Left kidney (tissue), 2 donors: Measurements from ENCODE around the gene ASTL. TPM values are rescaled to one million over a fixed set of nuclear protein-coding genes. Genes with fewer than 3 reads are reported as not detected.

ENCODE experiments used
- DNase-seq: peaks from one replicate; pipeline ENCODE4 v3.0.0-alpha.2; 2013
- polyA plus RNA-seq: library from polyadenylated mRNA; unstranded; fragments of 120-200 nt; gene quantifications from one replicate; pipeline ENCODE4 v1.2.1, GENCODE V29; 2013; ENCODE audit not compliant: insufficient read length

ASTL gene
- polyA plus RNA-seq, 1 donor: 0.18 TPM

DNA sequence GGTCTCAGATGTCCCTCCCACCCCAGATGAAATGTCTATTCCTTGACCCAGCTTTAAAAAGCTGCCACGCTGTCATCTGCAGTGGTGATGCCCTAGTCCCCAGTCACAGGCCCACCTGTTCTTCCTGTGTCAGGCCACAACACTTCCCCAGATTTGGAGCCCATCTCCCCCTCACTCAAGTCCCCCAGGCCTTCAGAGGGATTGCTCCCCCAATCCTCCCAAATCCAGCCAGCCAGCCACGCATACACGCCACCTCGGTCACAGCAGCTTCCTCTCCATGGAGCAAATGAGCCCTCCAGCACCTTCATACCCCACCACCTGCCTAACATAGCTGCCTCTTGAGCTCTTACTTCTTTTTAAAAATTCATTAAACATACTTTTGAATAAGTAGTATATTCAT, 7.8 kb downstream of the ASTL start:
- DNase-seq: no peak

DNA sequence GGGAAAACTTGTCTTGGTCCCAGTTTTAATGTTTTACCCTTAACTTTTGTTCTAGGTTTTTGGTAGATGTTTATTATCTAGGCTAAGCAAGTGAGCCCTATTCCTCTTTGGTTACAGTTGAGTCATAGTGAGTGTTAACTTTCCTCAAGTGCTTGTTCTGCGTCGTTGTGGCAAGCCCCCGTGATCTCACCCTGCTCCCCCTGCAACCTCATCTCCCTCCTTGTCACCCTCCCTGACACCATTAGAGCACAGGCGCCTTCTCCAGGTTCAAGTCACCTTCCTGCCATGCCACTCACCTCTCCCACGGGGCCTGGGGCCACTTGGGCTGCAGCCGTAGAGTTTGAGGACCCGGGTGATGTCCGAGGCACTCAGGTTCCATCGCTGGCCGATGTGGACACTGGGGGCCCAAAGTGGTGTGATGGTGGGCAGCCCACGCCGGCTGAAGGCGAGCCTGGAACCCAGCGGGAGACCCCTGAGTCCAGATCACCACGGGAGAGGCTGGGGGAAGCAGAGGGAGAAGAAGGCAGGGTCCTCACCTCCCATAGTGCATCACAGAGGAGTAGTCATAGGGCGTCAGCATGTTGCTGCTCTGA, 8.7 kb downstream of the ASTL start:
- DNase-seq: no peak

DNA sequence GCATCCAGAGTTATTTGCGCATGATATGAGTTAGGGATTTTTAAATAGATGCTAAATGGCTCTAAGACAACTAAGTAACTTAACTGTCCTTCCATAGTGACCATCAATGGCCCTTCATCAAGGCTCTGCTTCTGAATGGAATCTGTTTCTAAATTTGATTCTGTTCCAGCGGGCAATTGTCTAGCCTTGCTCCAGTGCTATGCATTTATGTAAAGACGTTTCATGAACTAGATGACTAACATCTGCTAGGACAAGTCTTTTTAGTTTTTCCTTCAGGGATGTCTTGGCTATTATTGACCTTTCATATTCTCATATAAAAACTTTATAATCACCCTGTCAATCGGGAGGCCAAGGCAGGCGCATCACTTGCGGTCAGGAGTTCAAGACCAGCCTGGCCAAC, 9.8 kb downstream of the ASTL start:
- DNase-seq: no peak

DNA sequence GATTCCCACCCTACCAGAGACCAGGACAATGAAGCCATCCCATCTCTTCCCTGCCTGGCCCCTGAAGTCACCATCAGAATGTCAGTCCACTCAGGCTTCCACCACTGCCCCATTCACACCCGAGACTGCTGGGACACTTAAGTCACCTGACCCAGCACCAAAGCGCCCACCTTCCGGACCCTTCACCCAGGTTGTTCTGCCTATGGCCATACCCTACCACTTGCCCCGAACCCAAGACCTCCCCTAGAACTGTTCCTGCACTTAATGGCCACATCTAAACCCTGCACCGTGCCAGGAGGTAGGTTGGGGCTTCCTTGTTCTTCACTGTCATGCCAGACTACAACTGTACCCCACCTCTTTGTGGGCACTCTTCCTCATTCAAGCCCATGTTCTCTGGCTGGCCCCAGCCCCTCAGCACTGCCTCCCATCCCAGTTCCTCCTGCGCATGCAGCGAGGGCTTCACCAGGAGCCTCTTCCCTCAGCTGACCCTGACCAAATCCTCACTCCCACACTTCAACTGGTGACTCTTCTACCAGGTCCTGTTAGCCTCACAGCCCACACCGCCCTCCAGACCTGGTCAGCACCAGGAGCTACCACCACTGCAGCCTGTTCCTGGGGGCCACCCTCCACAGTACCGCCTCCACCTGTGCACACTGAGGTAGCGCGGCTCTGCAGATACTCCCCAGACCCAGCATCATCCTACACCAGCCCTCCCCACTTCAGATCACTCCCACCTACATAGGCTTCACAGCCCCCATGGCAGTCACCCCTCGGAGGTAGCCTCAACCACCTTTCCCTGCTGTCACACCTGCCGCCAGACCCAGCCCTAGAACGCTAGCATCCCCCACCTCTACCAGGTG, 13.7 kb downstream of the ASTL start:
- no peak for DNase-seq

- DNase-seq: no peak
Observed at GRCh38 chr2:96123936-96124335, 14.4 kb downstream of the ASTL start.

GRCh38 chr2:96123290-96123689, 15.0 kb downstream of the ASTL start:
- DNase-seq: no peak

DNA sequence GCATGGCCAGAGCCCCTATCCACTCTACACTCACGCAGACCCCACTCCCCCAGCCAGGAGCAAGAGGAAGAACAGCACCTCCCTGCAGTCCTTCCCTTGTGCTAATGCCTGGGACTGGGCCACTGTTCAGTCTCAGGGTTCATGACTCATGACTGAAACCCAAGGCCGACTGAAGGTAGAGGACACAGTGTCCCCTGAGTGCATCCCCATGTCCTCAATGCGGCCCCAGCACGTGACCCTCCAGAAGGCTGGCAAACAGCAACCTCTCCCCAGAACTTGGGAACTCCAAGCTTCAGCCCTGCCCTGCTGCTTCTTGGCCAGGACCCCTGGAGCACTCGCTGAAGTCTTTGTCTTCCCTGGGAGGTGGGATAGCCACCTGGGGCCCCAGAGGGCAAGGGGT, 15.9 kb downstream of the ASTL start:
- DNase-seq: no peak

GRCh38 chr2:96121414-96121813, 16.9 kb downstream of the ASTL start:
- no peak for DNase-seq

GRCh38 chr2:96120991-96121390, 17.3 kb downstream of the ASTL start:
- DNase-seq: no peak

DNA sequence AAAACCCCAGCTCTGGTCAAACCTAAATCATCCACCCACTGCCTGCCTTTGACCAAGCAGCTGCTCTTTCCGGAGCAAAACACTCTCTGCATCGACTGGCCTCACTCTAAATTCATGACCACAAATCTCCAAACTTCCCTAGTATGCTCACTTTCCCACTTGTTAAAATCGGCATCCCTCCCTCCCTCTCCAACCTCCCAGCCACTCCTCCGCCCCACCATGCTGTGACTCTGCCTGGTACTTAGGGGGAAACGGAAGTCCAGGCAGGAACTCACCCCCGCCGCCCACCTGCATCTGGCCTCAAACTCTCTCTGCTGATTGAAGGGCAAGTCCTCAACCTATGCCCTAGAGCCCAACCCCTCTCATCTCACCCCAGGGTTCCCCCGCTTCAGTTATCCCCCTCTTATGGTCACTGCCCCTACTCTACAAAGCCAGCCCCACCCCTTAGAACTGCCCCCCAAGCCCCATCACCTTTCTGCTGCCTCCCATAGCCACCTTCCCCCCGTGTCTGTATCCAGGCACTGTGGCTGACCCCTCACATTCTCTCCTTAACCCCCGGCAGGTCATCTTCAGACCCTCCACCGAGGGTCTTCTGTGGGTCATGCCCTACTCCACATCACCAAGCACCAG, 18.1 kb downstream of the ASTL start:
- DNase-seq: no peak

DNA sequence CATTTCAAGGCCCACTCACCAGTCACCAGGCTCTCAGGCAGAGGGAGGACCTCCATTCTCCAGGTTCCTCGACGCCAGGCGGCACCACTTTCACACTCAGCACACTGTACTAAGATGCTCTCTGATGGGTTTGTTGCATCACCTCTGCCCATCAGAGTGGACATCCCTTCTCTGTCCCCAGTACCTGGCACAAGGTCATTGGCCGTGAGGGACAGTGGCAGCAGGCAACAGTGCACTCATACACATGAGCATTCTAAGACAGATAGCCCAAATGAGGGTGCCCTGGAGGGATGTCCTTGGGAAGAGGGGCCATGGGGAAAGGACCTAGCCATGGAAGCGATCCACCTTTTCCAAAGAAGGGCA, 18.9 kb downstream of the ASTL start:
- DNase-seq: no peak

- DNase-seq: no peak
Observed at GRCh38 chr2:96118698-96119388, 19.5 kb downstream of the ASTL start.

- DNase-seq: no peak
Observed at GRCh38 chr2:96117701-96118588, 20.4 kb downstream of the ASTL start.

- peak; percentile 49 for DNase-seq
Observed at GRCh38 chr2:96116879-96117533, 21.3 kb downstream of the ASTL start.

DNA sequence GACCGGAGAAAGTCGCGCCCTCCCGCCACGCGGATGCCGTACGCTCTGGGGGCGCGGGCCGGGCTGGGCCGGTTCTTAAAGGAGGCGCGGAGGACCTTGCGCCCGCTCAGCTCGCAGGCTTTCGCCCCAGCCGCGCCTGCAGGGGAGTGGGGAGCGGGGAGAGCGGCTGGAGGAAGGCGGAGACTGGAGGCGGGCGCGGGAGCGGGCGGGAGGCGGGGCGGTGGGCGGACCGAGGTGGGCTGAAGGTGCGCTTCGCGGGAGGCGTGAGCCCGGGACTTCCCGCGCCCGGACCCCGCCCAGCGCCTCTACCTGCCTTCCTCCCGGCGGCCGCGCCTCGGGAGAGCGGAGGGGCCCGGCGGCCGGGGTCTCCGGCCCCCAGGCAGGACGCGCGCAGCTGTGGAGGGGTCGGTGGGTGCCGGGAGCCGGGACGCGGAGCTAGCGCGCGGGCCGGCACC, 21.9 kb downstream of the ASTL start, which contains the start of gene ADRA2B:
Gene ADRA2B, minus strand, starts transcription at position 148 of the 455 bp plus-strand sequence. CDS start 422 bp downstream, outside the sequence.
- peak; percentile 68 for DNase-seq

DNA sequence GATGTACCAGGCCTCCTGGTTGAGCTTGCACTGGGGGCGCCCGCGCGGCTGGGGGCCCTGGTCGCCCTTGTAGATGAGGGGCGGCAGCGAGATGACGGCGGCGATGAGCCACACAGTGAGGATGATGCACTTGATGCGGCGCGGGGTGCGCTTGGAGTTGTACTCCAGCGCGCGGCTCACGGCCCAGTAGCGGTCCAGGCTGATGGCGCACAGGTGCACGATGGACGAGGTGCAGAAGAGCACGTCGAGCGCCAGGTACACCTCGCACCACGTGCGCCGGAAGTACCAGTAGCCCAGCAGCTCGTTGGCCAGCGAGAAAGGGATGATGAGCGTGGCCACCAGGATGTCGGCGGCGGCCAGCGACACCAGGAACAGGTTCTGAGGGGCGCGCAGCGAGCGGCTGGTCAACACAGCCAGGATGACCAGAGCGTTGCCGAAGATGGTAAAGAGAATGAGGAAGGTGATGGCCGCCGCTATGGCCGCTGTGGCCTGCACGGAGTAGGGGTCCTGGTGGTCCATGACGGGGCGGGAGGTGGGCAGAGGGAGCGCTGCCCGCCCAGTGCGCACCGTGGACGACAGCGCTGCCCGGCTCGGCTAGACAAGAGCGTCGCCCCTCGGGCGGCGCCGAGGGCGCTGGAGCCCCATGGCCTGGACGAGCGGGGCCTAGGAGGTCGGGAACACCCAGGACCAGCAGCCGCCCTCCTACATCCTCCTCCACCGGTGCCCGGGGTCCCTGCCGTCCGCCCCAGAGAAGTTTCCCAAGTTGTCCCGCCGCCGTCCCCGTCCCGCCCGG, 22.5 kb downstream of the ASTL start:
- no peak for DNase-seq

- DNase-seq: no peak
Observed at GRCh38 chr2:96114903-96115581, 23.3 kb downstream of the ASTL start.

GRCh38 chr2:96114546-96114902, 23.8 kb downstream of the ASTL start:
- DNase-seq: no peak

DNA sequence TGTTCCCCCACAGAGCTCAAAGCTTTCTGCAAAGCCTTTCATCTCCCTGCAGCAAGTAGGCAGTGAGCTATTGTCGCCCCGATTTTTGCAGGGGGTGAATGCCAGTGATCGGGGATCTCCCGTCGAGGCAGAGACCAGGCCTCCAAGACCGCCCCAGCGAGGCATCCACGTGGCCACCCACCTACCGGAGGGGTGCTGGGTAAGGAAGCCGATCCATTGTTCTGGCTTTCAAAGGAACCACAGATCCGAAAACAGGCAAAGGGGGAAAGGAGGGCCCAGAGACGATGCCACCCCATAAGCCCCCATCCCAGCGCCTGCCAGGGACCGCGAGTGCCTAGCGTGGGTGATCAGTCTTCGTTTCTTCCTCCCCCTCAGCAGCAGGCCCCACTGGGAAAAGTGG, 24.4 kb downstream of the ASTL start:
- DNase-seq: no peak

GRCh38 chr2:96113367-96113677, 25.0 kb downstream of the ASTL start:
- DNase-seq: no peak
